SU-DHL-6 (cell line): ENCODE measurements around the gene AJUBA.

Experiments used
- H2AFZ ChIP-seq: fragments of 200-600 bp; sonication (generic); 2 replicates; pipeline ENCODE4 v1.6.1; 2014; ENCODE audit warnings: low read depth, mild to moderate bottlenecking, moderate library complexity, mixed read lengths, antibody characterized with exemption, low read length; ENCODE audit not compliant: severe bottlenecking
- H3F3A ChIP-seq: fragments of 200-600 bp; shearing (Covaris generic); 2 replicates; pipeline ENCODE4 v1.6.0; 2016; ENCODE audit warnings: antibody characterized with exemption, mild to moderate bottlenecking; ENCODE audit not compliant: insufficient read depth
- H3K27ac ChIP-seq: fragments of 200-600 bp; sonication (generic); 2 replicates; pipeline ENCODE4 v1.5.1; 2016; ENCODE audit warnings: low read depth, mild to moderate bottlenecking, low read length, moderate library complexity, mixed read lengths
- H3K27me3 ChIP-seq: fragments of 200-600 bp; sonication (generic), shearing (Covaris generic); 2 replicates; pipeline ENCODE4 v1.6.0; 2014; ENCODE audit warnings: mild to moderate bottlenecking, low read length
- H3K36me3 ChIP-seq: fragments of 200-600 bp; sonication (generic); 2 replicates; pipeline ENCODE4 v1.6.1; 2014; ENCODE audit warnings: mild to moderate bottlenecking, low read length, mixed read lengths
- H3K4me2 ChIP-seq: fragments of 300-600, 200-600 bp; shearing (Covaris generic), sonication (generic); 2 replicates; pipeline ENCODE4 v1.6.0; 2014; ENCODE audit warnings: low read length, low read depth, mild to moderate bottlenecking; ENCODE audit not compliant: poor library complexity, severe bottlenecking
- H3K4me3 ChIP-seq: fragments of 200-600 bp; sonication (generic); 2 replicates; pipeline ENCODE4 v1.5.1; 2014; ENCODE audit warnings: antibody characterized with exemption, low read length, mild to moderate bottlenecking, mixed read lengths; ENCODE audit not compliant: insufficient read depth, poor library complexity, severe bottlenecking
- H3K79me2 ChIP-seq: fragments of 200-600 bp; sonication (generic); 2 replicates; pipeline ENCODE4 v1.6.1; 2014; ENCODE audit warnings: mild to moderate bottlenecking, low read length, moderate library complexity; ENCODE audit not compliant: insufficient read depth
- H3K9ac ChIP-seq: fragments of 200-600 bp; sonication (generic); 2 replicates; pipeline ENCODE4 v1.7.0; 2014; ENCODE audit warnings: mild to moderate bottlenecking, low read length
- H3K9me2 ChIP-seq: fragments of 200-600 bp; sonication (generic); replicated peaks from 2 replicates; pipeline ENCODE4 v1.6.1; 2014; ENCODE audit warnings: low read length; ENCODE audit not compliant: insufficient read depth
- H3K9me3 ChIP-seq: fragments of 200-600 bp; sonication (generic); 2 replicates; pipeline ENCODE4 v1.6.1; 2014; ENCODE audit warnings: low read length, mixed read lengths; ENCODE audit not compliant: insufficient read depth
- H4K20me1 ChIP-seq: fragments of 200-600 bp; sonication (generic); 2 replicates; pipeline ENCODE4 v1.6.1; 2014; ENCODE audit warnings: low read depth, mild to moderate bottlenecking, antibody characterized with exemption, low read length, moderate library complexity, mixed read lengths
- CTCF ChIP-seq: fragments of 200-600 bp; sonication (generic); IDR thresholded peaks from one replicate; pipeline ENCODE4 v1.5.1; 2017; ENCODE audit warnings: antibody characterized with exemption, mild to moderate bottlenecking, low read length, moderate library complexity; ENCODE audit not compliant: insufficient read depth, poor library complexity, severe bottlenecking
- EZH2phosphoT487 ChIP-seq: fragments of 200-600 bp; sonication (generic), shearing (Covaris generic); conservative IDR thresholded peaks from 2 replicates; pipeline ENCODE4 v1.6.1; 2018; ENCODE audit warnings: mild to moderate bottlenecking, antibody characterized with exemption, low read length, moderate library complexity, mixed read lengths

AJUBA gene

DNA sequence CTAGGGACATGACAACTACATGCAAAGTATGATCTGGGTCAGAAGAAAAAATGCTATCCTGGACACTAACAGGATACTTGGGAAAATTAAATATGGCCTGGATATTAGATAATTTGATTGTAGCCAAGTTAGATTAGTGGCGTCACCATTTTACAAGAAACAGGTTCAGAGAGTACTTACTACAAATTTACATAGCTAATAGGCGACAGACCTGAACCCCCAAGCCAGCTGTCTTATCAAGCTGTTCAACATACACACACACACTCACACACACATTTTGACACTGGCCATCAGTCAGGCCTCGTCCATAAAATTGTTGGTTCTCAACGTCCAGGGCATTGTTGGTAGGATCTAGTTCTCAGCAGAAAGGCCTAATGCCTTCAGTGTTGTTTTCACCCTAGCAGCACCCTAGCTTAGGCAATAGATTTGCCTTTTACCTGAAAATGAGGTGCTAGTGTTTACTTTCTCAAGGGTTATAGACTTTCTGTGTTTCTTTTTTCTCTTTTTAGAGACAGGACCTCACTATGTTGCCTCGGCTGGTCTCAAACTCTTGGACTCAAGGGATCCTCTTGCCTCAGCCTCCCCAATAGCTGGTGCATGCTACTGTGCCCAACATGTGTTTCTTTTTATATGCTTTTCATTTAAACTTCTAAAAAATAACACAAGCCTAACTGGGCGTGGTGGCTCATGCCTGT lies 30.9 kb upstream of the AJUBA start:
- Histone ChIP-seq H3K9me3 (no peaks in the 10 kb centered on the region), H2AFZ (no peak overlapping the region), H3K79me2 (no peaks in the 10 kb centered on the region), H3K27ac (no peak overlapping the region), H4K20me1 (no peaks in the 10 kb centered on the region), H3K9me2 (no peaks in the 10 kb centered on the region), H3K9ac (no peak overlapping the region), H3K36me3 (no peaks in the 10 kb centered on the region), H3F3A (peaks cover 27% of the 10 kb centered on the region), H3K4me2 (no peak overlapping the region), H3K4me3 (no peak overlapping the region), H3K27me3 (no peaks in the 10 kb centered on the region)
- TF ChIP-seq CTCF (no peak), EZH2phosphoT487 (no peak)

GRCh38 chr14:23009939-23010726 lies 27.8 kb upstream of the AJUBA start, which contains the start of gene C14orf93:
TSS of gene C14orf93 (minus strand) at chr14:23010143. CDS start at chr14:22999023, 11,120 bp downstream.
- H3K9me3 ChIP-seq: no peaks in the 10 kb centered on the region
- peak within 1 kb of the TSS; percentile 94 for H3K4me2 ChIP-seq

DNA sequence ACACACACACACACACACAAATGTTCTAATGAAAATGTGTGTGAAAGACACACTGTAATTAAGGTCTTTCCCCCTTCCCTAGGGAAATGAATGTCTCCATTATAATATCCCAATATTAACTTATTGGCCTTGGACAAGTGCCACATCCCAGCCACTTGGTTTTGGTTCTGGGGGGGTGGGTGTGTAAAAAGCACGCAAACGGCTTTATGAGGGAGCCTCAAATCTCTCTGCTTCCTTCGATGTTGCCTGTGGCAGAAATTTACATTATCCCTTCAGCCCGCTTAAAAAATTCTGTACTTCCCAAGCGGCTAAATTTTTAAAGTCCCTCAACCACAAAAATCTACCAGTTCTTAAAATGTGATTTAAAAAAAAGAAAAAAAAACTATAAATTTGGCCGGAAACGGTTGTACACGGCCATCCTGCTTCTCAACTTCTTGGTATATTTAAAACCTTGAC lies 27.2 kb upstream of the AJUBA start:
- H3K27ac ChIP-seq: peak overlapping the region; percentile 81
- no peak for TF ChIP-seq CTCF
- no peak for TF ChIP-seq EZH2phosphoT487
- H3K4me3 ChIP-seq: peak overlapping the region; percentile 55
- peaks cover 43% of the 10 kb centered on the region for H3F3A ChIP-seq
- no peaks in the 10 kb centered on the region for H3K9me2 ChIP-seq
- no peaks in the 10 kb centered on the region for H3K27me3 ChIP-seq
- H3K36me3 ChIP-seq: no peaks in the 10 kb centered on the region
- H3K9me3 ChIP-seq: no peaks in the 10 kb centered on the region
- H3K9ac ChIP-seq: peak overlapping the region; percentile 56
- peak overlapping the region; percentile 98 for H2AFZ ChIP-seq
- H3K4me2 ChIP-seq: peak overlapping the region; percentile 94
- no peaks in the 10 kb centered on the region for H4K20me1 ChIP-seq
- no peaks in the 10 kb centered on the region for H3K79me2 ChIP-seq

More at GRCh38 chr14:23009939-23010726, 27.8 kb upstream of the AJUBA start, which contains the start of gene C14orf93:
- TF ChIP-seq EZH2phosphoT487: no peak
- no peak for TF ChIP-seq CTCF
- peaks cover 39% of the 10 kb centered on the region for H3F3A ChIP-seq
- no peaks in the 10 kb centered on the region for H3K36me3 ChIP-seq
- peak within 1 kb of the TSS; percentile 56 for H3K9ac ChIP-seq
- H3K27me3 ChIP-seq: no peaks in the 10 kb centered on the region
- peak within 1 kb of the TSS; percentile 55 for H3K4me3 ChIP-seq
- peak within 1 kb of the TSS; percentile 98 for H2AFZ ChIP-seq
- H3K9me2 ChIP-seq: no peaks in the 10 kb centered on the region
- no peaks in the 10 kb centered on the region for H4K20me1 ChIP-seq
- no peaks in the 10 kb centered on the region for H3K79me2 ChIP-seq
- H3K27ac ChIP-seq: peak within 1 kb of the TSS; percentile 81
